Stimulated activated CD4-positive, alpha-beta T cell treated with anti-CD3 and anti-CD28 coated beads, Interleukin-1b, Interleukin-23, amount 100 ng/mL, for 24 hours (primary cell): Measurements from ENCODE around the gene RAP1GAP2.
"Not testable (repeated sequence)": the region's sequence is repeated elsewhere in the genome, so short reads cannot be mapped to it uniquely, and the experiment has no call there.

Experiments
- DNase-seq, 4 experiments: peaks; one replicate each; pipeline ENCODE4 v3.0.0-alpha.2; 2020; ENCODE audit warnings: low read depth in 4 of 4, low spot score in 1 of 4

Gene RAP1GAP2

GRCh38 chr17:2991396-2992180, 195.3 kb downstream of the RAP1GAP2 start:
- DNase-seq: not testable (repeated sequence)

- DNase-seq: no peak
Measured at GRCh38 chr17:2994441-2994840, 198.2 kb downstream of the RAP1GAP2 start.

- DNase-seq: no peak
Measured at GRCh38 chr17:2995377-2995776, 199.1 kb downstream of the RAP1GAP2 start.

GRCh38 chr17:2995886-2996809, 199.9 kb downstream of the RAP1GAP2 start:
- DNase-seq: no peak

- DNase-seq: no peak
Measured at GRCh38 chr17:2996810-2997670, 200.8 kb downstream of the RAP1GAP2 start.

- DNase-seq: not testable (repeated sequence)
Measured at GRCh38 chr17:2998469-2998901, 202.2 kb downstream of the RAP1GAP2 start.

- DNase-seq: no peak
Measured at GRCh38 chr17:3002538-3003295, 206.5 kb downstream of the RAP1GAP2 start.

GRCh38 chr17:3003296-3004149, 207.3 kb downstream of the RAP1GAP2 start:
- no peak for DNase-seq

- DNase-seq: peak; percentile 20 to 48 (median 38)
Measured at GRCh38 chr17:3004150-3004801, 208.0 kb downstream of the RAP1GAP2 start.

- DNase-seq: no peak
Measured at GRCh38 chr17:3004925-3005324, 208.7 kb downstream of the RAP1GAP2 start.

GRCh38 chr17:3005696-3006095, 209.5 kb downstream of the RAP1GAP2 start:
- no peak for DNase-seq

- DNase-seq: no peak
Measured at GRCh38 chr17:3006801-3007200, 210.6 kb downstream of the RAP1GAP2 start.

- DNase-seq: no peak
Measured at GRCh38 chr17:3007651-3008121, 211.4 kb downstream of the RAP1GAP2 start.

- DNase-seq: no peak
Measured at GRCh38 chr17:3008336-3009288, 212.4 kb downstream of the RAP1GAP2 start.

- DNase-seq: no peak
Measured at GRCh38 chr17:3009411-3009920, 213.2 kb downstream of the RAP1GAP2 start.

- no peak for DNase-seq
Measured at GRCh38 chr17:3011891-3012290, 215.7 kb downstream of the RAP1GAP2 start.

- peak; percentile 15 to 33 (median 26) for DNase-seq
Measured at GRCh38 chr17:3012926-3013581, 216.8 kb downstream of the RAP1GAP2 start.
